Peyer's patch (tissue), 4 donors: ENCODE data around the gene FRMD4A.

Experiments
- POLR2A ChIP-seq, 2 donors: fragments of 450-650 bp; IDR thresholded peaks; one replicate each; pipeline ENCODE4 v1.5.1; 2017; ENCODE audit warnings: antibody characterized with exemption in 2 of 2, mild to moderate bottlenecking in 2 of 2, moderate library complexity in 2 of 2
- TF ChIP-seq, protein P1 (sequence below), 6 experiments: fragments of 450-650 bp in 4 of 6; fragments of 200-600 bp in 2 of 6; sonication (generic) in 1 of 6; IDR thresholded peaks; one replicate each; pipeline ENCODE4 v1.5.1; 2017 to 2019; ENCODE audit warnings: antibody characterized with exemption in 6 of 6, mild to moderate bottlenecking in 3 of 6, moderate library complexity in 1 of 6

DNA sequence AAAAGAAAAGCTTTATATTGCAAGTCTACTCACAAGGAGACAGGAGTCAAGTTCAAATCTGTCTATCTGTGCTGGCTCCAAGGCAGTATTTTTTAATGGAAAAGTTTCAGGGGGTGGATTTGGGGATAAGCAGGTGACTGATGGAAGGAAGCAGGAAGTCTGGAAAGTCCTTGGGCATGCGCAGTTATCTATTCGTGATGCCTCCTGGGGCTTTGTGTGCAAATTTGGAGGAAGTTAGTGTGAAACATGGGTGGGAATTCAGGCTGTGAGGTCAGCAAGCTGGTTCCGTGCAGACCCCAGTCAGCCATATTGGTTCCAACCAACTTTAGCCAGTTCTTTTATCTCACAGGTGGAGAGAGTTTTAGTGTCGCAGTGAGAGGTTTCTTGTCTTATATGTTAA lies 140.0 kb downstream of the FRMD4A start:
- TF ChIP-seq, protein P1, sequence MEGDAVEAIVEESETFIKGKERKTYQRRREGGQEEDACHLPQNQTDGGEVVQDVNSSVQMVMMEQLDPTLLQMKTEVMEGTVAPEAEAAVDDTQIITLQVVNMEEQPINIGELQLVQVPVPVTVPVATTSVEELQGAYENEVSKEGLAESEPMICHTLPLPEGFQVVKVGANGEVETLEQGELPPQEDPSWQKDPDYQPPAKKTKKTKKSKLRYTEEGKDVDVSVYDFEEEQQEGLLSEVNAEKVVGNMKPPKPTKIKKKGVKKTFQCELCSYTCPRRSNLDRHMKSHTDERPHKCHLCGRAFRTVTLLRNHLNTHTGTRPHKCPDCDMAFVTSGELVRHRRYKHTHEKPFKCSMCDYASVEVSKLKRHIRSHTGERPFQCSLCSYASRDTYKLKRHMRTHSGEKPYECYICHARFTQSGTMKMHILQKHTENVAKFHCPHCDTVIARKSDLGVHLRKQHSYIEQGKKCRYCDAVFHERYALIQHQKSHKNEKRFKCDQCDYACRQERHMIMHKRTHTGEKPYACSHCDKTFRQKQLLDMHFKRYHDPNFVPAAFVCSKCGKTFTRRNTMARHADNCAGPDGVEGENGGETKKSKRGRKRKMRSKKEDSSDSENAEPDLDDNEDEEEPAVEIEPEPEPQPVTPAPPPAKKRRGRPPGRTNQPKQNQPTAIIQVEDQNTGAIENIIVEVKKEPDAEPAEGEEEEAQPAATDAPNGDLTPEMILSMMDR (IDR thresholded peaks at IDR 0.05): no peak
- no peak for TF ChIP-seq POLR2A (IDR thresholded peaks at IDR 0.05)
